Cardiac fibroblast (primary cell): Measurements from ENCODE around the gene LHFPL3.

ENCODE experiments used
- DNase-seq, 2 donors: peaks; one replicate each; pipeline versions ENCODE4 v3.0.0 to v3.0.0-alpha.2; 2010; ENCODE audit warnings: low read depth in 2 of 2
- H3K4me3 ChIP-seq, 2 donors: replicated peaks in 1 of 2; 1 replicate in 1 of 2; 2 replicates in 1 of 2; pipeline ENCODE4 v1.5.1; 2011; ENCODE audit warnings: low read depth in 2 of 2, low read length in 2 of 2, mild to moderate bottlenecking in 2 of 2, moderate library complexity in 1 of 2
- TF ChIP-seq, protein P1 (sequence below): IDR thresholded peaks from one replicate; pipeline ENCODE4 v1.5.1; 2011; ENCODE audit warnings: low read depth, mild to moderate bottlenecking, low read length, inconsistent platforms

Gene LHFPL3

DNA sequence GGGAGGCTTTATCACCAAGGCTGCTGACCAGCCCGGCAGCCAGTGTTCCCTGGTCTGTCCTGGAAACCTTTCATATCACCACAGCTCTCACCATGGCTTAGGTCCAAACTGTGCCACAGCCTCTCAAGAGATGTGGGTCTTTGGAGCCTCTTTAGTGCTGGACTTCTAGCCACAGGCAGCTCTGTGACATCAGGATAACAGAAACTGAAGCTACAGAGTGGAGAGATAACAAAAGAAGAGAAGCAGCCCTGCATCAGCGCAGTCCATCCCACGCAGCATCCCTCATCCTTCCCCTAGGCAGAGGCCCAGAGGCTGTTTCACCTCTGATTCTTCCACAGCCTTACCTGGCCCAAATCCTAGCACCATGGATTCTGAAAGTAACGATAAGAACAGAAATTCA is 497.7 kb downstream of the LHFPL3 start:
- no peak for DNase-seq
- TF ChIP-seq, protein P1, sequence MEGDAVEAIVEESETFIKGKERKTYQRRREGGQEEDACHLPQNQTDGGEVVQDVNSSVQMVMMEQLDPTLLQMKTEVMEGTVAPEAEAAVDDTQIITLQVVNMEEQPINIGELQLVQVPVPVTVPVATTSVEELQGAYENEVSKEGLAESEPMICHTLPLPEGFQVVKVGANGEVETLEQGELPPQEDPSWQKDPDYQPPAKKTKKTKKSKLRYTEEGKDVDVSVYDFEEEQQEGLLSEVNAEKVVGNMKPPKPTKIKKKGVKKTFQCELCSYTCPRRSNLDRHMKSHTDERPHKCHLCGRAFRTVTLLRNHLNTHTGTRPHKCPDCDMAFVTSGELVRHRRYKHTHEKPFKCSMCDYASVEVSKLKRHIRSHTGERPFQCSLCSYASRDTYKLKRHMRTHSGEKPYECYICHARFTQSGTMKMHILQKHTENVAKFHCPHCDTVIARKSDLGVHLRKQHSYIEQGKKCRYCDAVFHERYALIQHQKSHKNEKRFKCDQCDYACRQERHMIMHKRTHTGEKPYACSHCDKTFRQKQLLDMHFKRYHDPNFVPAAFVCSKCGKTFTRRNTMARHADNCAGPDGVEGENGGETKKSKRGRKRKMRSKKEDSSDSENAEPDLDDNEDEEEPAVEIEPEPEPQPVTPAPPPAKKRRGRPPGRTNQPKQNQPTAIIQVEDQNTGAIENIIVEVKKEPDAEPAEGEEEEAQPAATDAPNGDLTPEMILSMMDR = no peak
- no peak overlapping the region for H3K4me3 ChIP-seq

DNA sequence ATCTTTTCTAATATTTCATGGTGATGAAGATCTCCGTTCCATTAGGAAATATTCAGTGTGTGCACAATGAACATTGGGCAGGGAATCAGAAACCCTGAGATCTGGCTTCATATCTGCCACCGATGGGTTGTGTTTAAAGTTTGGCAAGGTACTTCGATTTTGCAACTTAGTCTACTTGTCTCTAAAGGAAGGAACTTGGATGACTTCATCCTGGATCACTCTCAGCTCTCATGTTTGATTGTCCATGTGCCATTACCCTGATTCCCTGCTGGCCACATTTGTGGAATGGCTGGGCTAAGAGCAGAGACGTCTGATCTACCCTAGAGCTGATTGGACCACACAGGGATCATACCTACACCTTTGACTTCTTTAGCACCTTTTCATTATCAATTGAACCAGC is 508.6 kb downstream of the LHFPL3 start:
- DNase-seq = peak in 1 of 2 donors; percentile 12

DNA sequence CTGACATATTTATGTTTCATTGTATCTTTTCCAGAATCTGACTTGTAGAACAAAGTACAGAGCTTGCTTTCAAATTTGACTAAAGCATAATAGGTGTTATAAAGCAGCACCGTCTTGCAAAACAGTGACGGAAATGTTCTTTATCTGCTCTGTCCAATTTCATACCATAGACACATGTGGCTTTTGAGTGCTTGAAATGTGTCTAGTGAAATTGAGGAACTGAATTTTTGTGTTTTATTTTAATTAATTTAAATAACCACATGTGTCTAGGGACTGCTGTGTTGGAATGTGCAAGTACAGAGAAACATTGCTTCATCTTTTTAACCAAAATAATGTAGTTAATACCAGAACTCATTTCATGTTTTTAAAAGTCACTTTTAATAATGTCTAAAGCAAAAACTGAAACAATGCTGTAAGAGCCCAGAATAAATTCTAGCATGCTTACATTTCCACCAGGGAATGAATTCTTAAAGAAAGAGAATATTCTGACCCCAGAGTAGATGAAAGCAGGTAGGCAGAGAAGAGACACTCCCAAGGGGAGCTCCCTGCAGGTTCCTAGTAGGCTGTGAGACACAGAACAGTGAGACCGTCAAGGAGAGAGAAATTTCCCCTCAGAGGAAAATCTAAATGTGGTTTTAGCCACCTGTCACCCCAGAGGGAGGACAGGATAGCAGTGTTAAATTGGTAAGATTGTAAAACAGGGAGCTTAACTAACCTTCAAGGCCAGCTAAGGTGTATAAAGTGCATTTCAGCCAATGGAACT is 510.3 kb downstream of the LHFPL3 start:
- no peak overlapping the region for H3K4me3 ChIP-seq
- no peak for DNase-seq
- TF ChIP-seq, protein P1 = no peak

More for the DNA sequence above, 508.6 kb downstream of the LHFPL3 start:
- TF ChIP-seq, protein P1 = no peak
- H3K4me3 ChIP-seq = no peak overlapping the region

DNA sequence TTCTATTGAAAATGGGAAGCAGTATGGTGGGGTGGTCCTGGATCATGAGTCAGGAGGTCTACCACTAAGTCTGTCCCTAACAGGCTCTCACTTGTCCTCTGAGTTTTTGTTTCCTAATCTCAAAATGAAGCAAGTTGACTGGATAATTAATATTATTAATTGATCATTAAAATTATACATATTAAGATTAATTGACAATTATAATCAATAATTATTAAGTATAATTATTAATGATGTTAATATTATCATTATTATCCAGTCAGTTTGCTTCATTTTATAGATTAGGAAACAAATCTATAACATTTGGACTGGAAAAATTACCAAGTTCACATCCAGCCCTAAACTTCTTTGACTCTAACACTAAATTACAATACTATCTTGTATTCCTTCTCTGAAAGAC is 511.4 kb downstream of the LHFPL3 start:
- TF ChIP-seq, protein P1 = no peak
- DNase-seq = no peak
- H3K4me3 ChIP-seq = no peak overlapping the region

DNA sequence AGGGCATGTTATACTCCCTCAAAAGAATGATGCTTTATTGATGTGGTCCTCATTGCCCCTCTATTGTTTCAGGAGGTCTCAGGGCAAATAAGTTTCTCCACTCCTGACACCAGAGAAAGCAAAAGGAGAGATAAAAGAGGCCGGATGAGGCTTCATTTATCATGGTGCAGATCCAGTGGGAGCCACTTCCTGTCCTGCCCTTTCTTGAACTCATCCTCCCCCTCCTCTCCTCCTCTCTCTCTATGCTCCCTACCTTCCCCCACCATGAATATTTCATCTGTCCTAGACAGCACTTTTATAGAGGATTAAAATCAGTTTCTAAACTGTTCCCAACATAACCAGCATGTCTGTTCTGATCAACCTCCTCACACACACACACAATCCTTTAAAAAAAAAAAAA is 513.4 kb downstream of the LHFPL3 start:
- DNase-seq = no peak
- TF ChIP-seq, protein P1 = no peak
- no peak overlapping the region for H3K4me3 ChIP-seq

DNA sequence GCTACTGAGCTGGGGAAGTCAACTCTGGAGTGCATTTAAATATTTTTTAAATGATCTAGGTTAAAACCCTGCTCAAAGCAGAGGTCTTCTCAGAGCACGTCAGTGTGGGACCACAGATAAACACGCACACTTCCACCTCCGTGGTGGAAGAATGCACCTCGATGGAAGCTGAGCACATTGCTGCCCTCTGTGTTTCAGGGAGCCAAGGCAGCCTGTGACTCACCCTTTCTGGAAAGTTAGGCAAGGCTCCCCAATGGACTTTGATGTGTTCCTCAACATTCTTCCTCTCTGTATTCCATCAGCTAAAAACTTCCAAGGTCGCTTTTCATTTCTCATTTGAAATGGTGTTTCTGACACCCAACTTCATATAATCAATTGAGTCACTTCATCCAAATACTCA is 514.8 kb downstream of the LHFPL3 start:
- TF ChIP-seq, protein P1 = no peak
- no peak overlapping the region for H3K4me3 ChIP-seq
- DNase-seq = peak in 1 of 2 donors; percentile 10

DNA sequence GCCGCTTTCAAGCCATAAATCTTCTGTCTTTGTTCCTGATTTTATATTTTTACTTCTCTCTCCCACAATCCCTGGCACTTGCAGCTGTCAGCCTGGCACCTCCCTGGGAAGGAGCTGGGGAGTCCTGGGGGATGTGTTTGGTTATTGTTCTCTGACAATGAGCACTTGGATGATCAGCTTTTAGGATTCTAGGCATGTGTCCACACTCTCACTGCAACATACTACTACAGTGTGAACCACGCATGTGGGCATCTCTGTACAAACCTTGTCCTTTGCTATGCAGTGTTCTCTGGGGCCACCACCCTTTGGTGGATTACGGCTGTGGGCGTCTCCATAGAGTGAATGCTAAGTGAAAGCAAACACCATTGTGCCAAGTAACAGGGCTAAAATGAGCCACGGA is 517.2 kb downstream of the LHFPL3 start:
- DNase-seq = no peak
- no peak overlapping the region for H3K4me3 ChIP-seq
- TF ChIP-seq, protein P1 = no peak
